ENCODE results near the gene CELA3A.
"Not testable (repeated sequence)": the region's sequence is repeated elsewhere in the genome, so short reads cannot be mapped to it uniquely, and the experiment has no call there.

Gene CELA3A, protein sequence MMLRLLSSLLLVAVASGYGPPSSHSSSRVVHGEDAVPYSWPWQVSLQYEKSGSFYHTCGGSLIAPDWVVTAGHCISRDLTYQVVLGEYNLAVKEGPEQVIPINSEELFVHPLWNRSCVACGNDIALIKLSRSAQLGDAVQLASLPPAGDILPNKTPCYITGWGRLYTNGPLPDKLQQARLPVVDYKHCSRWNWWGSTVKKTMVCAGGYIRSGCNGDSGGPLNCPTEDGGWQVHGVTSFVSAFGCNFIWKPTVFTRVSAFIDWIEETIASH

DNA sequence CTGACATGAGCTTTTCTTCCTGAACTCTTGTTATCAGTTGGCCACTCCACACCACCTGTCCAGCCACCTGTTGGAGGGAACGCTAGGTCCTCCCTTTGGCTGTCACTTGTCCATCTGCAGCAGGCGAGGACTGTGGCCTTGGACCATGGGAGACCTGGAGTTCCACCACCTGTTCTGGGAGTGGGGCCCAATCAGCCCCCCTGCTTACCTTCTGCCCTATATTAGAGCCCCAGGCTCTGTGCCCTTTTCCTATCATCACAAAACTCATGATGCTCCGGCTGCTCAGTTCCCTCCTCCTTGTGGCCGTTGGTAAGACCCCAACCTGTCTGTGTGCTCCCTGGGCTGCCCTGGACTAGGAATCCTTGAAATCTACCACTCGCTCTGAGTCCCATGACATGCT, at the start of gene CELA3A:
CELA3A (plus strand) TSS at position 249 of the 400 bp plus-strand sequence; CDS start at position 267, 18 bp downstream.
- no peak for DNase-seq

DNA sequence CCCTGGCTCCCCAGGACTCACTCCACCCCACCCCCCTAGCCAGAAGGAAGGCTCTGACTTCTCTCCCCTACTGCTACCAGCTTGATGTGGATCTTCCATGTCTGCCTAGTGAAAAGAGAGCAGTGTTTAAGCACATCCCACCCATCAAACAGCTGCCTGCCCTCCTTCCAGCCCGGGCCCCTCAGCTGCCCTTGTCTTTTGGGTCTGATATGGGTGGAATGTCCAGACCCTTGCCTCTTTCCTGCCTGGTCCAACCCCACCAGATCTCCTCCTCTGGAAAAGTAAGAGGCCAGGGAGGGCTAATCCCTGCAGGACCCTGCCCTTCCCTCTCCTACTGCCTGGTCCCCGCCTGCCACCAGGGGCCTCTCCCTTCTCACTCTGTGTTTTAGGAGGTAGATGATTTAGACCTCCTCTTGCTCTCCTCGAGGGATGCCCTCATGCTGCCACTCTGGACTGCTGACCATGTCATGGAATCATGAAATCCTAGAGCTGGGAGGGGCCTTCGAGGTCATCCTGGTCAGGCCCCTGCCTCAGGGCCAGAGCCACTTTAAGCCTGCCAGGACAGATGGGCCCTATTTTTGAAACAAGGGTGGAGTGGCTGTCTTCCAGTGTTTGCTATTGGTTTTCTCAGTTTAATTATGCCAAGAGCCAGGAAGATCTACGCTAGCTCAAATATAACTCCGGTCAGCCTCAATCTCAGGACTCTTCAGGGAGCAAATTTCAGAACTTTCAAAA, 48.5 kb upstream of the CELA3A start:
- no peak for DNase-seq

DNA sequence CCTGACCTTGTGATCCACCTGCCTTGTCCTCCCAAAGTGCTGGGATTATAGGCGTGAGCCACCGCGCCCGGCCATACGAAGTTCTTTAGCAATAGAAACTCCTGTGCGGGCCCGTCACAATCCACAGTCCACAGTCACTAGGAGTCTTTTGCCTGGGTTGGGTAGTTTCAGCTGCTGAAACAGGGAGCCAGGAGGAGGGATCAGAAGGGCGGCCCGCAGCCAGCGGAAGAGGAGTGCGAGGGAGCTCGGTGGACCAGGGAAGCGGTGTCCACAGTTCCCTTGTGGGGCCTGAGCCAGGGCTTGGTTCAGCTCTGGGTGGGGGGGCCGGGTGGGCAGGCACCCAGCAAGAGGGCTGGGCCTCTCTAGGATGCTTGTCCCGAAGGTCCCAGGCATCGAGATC, 46.4 kb upstream of the CELA3A start:
- DNase-seq, result no peak

DNA sequence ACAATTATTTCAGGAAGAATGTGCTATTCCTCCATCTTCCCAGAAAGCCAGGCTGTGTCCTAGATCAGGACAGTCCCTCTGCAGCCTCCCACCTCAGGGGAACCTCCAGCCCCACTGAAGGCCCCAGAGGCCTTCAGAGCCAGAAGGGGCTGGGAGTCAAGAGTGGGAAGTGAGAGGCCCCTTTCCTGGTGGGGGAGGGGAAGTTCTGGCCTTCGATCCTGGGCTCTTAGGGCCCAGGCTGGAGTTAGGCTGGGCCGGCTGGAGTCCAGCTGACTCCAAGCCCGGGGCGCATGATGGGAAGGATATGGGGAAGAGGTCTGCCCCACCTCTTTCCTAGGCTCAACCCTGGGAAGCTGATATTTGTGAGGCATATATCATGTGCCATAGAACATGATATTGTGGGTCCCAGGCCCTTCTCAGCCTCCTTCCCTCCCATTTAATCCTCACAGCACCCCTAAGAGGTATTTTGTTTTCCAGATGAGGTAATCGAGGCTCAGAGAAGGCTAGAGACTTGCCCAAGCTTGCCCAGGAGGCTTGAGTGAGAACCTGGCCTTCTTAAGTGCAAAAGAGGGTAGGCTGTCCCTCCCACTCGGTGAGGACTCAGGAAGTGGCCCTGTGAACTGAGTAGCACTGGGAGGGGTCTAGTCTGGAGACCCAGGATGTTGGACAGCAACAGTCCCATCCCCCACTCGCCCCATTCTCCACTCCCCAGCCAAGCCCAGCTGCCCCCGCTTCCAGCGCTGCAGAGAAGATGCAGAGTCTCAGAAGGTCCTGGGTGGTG, 45.8 kb upstream of the CELA3A start:
- no peak for DNase-seq

DNA sequence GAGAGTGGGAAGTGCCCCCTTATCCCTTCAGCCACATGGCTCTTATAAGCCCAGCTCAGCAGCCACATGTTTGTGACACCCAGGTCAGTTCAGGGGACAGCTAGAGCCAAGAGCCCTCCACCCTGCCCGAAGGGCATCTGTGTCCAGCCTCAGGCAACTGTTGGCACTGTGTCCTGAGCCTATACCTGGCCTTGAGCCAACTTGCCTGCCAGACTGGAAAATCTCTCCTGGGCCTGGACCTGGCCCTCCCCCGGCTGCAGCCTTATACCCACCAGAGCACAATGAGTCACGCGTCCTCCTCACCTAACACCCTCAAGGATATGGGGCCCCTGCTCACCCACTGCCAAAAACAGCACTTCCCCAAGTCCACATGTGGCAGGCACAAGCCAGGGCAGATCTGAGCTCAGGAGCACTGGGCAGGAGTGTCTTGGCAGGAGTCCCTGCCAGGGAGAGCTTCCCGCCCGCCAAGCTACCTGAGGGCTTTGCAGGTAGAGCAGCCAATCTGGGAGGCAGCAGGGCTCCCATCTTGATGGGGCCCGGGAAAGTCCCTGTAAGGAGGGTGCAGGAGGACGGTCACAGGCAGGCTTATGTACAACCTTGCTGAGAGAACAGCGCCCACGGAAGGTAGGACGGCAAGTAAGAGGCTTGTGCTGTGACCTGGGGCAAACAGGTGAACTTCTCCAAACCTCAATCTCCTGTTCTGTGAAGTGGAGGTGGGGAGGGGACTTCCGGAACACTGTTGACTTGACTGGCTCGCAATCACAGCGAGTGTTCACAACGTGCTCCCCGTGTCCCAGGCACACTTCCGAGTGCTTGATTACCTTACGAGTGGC, 44.5 kb upstream of the CELA3A start:
- peak; percentile 73 for DNase-seq

DNA sequence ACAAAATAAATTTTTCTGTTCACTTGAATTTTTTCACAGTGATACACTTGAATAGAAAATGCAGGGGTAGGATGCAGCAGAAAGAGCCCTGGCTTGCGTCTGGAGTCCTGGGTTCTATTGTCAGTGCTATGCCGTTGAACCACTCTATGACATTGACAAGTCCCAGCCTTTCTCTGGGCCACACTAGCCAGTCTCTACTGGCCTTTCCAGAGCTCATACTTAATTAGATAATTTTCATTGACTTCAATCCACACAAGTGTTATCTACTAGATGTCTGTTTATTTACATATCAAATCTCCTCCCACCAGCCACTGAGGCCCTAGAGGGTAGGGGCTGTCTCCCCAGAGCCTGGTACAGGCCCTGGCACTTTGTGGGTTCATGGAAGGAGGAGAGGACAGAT, 40.1 kb upstream of the CELA3A start:
- DNase-seq, result no peak

DNA sequence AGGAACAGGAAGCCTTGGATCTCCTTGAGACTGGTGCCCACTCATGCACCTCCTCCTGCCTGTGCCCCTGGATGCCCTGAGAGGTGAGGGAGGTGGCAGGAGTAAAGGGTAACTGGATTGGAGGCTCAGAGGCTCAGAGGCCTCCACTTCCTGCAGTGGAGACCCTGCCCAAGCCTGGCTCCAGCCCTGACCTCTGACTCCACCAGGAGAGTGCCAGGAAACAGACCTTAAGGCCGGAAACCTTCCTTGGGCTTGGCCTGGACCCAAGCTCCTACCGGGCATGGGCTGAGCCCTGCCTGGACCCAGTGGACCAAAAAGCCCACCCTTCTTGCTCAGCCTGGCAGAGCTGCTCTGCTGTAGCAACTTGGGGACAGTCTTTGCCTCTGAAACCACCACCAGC, 39.7 kb upstream of the CELA3A start:
- DNase-seq, result no peak

DNA sequence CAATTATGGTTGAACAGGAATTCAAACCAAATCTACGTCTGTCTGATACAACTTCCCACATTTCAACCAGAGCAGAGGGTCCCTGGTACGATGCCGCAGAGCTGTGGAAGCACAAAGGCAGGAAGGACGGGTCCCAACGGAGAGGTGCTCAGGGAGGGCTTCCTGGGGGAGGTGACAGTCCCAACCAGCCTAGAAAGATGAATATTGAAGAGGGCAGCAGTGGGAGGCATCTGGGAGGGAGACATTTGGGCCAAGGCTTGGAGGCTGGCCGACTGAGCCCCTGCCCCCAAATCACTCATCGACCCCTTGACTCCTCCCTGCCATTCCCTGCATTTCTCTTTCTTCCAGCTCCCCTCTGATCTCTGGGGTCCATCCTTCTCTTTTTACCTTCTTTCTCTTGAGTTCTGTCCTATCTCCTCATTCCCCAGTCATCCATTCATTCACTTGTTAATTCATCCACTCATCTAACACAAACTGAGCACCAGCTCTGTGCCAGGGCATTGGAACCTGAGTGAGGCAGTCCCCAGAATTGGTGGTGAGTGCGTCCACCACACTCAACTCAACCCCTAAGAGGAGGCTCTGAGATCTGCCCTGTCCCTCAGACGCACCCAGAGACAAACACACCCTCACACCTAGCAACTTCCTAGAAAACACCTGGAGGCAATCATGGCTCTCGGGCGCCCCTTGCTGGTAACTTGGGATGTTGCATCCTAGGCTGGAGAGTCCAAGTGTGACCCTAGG, 37.8 kb upstream of the CELA3A start:
- peak; percentile 37 for DNase-seq

DNA sequence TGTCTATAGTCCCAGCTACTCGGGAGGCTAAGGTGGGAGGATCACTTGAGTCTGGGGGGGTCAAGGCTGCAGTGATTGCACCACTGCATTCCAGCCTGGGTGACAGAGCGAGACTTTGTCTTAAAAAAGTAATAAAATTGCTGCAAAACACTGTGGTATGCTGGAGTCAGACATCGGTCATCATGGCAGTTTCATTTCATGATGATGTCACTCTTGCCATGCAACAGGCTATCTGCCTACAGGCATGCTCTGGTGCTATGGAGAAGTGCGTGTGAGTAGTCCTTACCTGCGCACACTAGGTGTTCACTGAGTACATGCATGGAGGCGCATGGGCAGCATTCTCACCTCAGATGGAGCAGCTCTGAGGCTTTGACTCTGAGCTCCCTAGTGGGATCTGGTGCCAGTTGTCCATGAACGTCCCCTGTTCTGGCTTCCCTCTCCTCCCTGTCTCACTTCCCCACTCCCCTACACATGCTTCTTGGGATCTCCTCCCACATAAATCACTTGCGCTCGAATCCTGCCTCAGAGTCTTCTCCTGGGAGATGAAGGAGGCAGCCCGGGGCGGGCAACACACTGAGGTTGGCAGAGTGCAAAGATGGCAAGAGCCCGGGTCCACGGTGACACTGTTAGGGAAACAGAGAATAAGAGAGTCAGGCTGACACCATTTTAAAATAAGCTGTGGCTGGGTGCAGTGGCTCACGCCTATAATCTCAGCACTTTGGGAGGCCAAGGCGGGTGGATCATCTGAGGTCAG, 35.0 kb upstream of the CELA3A start:
- DNase-seq, result no peak

DNA sequence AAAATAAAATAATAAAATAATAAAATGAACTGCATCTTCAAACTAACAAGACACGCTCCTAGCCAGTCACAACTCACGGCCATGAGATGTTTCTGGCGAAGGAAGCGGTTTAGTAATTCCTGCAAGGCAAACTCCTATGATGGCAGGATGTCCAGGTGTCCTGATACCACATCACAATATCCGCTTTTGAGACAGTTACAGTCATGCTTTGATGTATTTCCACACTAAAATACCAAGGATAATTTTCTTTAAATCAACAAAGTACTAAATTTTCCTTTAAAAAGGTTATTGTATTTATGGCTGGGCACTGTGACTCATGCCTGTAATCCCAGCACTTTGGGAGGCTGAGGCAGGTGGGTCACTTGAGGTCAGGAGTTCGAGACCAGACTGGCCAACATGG, 34.2 kb upstream of the CELA3A start:
- DNase-seq, result not testable (repeated sequence)

DNA sequence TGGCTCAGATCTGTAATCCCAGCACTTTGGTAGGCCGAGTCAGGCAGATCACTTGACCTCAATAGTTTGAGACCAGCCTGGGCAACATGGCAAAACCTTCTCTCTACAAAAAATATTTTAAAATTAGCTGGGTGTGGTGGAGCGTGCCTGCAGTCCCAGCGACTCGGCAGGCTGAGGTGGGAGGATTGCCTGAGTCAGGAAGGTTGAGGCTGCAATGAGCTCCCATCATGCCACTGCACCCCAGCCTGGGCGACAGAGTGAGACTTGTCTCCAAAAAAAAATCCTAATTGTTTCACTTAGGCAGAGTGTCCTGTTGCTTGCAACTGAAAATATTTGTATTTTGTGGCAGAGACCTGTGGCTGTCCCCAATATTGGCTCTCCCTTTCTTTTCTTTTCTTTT, 32.4 kb upstream of the CELA3A start:
- not testable (repeated sequence) for DNase-seq

DNA sequence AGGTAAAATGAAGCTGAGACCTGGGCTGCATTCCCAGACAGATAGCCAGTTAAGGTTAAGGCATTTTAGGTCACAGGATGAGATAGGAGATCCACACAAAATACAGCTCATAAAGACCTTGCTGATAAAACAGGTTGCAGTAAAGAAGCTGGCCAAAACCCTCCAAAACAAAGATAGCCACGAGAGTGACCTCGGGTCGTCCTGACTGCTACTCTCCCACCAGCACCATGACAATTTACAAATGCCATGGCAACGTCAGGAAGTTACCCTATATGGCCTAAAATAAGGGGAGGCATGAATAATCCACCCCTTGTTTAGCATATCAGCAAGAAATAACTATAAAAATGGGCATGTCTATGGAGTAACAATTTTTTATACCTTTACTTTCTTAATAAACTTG, 30.9 kb upstream of the CELA3A start:
- DNase-seq, result not testable (repeated sequence)

DNA sequence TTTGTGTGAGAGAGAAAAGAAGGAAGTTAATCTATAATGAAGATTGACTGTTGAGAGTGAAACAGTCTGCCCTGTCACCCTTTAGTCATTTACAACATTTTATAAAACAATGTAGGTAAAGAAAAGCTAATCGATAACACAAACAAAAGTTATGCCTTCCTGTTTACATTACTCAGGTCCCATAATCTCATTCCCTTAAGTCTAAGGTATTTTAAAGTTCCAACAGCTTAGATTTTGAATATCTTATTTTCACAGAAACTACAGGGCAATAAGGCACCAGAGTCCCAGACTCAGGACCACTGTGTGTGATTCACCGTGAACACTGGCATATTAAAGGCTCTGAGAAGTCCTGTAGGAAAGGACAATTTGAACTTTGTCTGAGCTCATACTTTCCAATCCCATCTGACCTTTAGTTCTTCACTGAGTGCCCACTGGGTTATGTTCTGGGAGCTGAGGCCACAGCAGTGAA, 28.4 kb upstream of the CELA3A start:
- not testable (repeated sequence) for DNase-seq

DNA sequence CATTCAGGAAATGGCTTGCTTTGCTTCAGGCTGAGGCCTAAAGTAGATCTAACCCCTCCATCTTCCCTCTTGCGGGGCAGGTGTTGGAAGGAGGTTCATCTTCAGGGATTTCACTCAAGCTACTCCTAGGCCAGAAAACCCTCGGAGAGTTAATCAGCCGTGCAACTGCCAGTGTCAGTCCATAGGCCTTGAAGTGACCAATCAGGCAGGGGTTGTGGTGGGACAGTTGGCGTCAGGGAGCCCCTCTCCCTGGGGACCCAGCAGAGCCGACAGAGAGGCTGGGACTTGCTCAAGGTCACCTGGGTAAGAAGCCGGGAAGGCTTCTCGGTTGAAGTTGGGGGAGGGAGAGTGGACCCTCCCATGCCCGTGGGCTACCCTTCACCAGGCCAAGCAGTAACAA, 27.5 kb upstream of the CELA3A start:
- DNase-seq, result not testable (repeated sequence)

DNA sequence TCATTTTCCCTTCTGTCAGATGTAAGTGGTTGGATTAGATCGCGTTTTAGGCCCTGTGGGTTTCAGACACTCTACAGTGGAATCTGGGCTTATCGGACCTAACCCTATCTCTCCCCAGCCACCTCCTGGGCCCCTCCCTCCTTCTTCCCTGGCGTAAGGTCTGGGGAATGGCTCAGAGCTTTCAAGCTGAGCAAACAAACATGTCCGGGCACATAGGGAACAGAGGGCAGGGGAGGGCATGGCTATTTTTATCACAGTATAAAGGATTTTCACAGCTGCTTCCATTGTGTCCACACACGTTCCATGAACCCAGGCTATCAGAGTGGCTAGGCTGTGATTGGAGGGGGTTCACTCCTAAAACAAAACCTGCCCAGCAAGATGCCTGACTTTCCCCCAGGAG, 26.8 kb upstream of the CELA3A start:
- DNase-seq, result peak; percentile 66

DNA sequence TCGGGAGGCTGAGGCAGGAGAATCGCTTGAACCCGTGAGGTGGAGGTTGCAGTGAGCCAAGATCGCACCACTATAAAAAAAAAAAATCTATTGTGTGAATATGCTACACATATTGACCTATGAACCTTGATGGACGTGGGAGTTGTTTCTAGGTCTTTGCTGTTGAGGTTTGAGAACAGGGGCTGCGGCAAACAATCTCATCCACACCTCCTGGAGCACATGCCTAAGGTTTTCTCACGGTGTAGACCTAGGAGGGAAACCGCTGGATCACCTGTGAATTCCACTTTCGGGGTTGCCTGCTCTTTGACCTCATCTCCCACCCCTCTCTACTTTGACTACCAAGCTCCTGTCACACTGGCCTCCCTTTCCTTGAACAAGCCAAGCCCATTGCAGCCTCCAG, 26.2 kb upstream of the CELA3A start:
- DNase-seq, result not testable (repeated sequence)

DNA sequence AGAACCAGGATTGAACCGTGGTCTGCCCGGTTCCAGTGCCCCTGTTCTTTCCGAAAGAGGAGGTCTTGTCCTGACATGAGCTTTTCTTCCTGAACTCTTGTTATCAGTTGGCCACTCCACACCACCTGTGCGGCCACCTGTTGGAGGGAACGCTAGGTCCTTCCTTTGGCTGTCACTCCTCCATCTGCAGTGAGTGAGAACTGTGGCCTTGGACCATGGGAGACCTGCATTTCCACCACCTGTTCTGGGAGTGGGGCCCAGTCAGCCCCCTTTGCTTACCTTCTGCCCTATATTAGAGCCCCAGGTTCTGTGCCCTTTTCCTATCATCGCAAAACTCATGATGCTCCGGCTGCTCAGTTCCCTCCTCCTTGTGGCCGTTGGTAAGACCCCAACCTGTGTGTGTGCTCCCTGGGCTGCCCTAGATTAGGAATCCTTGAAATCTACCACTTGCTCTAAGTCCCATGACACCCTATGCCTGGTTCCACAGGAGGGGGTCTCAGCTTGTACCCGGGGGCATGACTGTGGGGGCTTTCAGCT, 24.7 kb upstream of the CELA3A start, which contains the start of gene CELA3B:
CELA3B (plus strand) TSS at position 320 of the 537 bp plus-strand sequence; CDS start at position 338, 18 bp downstream.
- DNase-seq, result not testable (repeated sequence)

DNA sequence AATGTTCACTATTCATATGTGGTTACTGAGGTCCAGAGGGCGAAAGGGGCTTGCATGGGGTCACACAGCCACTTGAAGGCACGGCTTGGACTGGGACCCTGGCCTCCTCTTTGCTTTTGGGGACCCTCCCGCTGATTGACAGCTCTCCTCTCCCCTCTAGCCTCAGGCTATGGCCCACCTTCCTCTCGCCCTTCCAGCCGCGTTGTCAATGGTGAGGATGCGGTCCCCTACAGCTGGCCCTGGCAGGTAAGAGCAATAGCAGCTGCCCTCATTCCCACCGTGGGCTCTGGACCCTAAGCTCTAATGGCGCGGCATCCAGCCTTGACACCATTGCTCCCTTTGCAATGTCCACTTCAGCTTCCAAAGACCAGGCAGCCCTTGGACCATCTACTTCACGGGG, 23.2 kb upstream of the CELA3A start:
- DNase-seq, result not testable (repeated sequence)

DNA sequence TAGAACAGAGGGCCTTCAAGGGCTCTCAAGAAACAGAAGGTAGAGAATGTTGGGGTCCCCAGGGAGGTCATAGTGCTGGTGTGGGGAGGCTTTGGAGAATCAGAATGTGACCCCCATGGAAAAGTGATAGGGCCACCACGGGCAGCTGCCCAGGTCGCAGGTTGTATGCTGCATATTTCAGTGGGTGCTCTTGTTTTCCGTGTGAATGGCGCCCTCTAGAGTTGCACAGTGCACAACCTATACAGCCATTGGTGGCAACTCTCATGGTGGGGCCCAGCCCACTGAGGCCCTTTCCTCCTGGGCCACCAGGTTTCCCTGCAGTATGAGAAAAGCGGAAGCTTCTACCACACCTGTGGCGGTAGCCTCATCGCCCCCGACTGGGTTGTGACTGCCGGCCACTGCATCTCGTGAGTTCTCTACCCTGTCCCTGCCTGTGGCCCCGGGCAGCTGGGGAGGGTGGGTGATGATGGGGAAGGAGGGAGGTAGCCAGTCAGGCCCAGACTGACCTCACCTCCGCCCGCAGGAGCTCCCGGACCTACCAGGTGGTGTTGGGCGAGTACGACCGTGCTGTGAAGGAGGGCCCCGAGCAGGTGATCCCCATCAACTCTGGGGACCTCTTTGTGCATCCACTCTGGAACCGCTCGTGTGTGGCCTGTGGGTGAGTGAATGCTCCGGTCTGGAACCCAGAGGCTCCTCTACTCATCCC, 20.8 kb upstream of the CELA3A start:
- not testable (repeated sequence) for DNase-seq

DNA sequence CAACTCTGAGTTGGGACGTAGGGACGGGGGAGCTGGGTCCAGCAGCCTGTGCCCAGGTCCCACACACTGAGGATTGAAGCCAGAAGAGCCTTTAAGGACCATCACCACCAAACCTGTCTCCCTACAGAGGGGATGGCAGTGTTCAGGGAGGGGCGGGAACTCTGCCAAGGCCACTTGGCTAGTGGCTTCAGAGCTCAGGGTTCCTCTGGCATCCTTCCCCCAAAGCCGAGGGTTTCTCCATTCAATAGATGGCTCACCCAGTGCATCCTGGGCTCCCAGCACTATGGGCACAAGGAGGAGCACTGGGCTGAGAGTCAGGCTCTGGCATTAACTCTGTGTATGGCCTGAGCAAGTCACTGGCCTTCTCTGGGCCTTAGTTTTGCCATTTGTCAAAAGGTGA, 20.2 kb upstream of the CELA3A start:
- not testable (repeated sequence) for DNase-seq

Measured in DMS153 (cell line).